CD4-positive, alpha-beta T cell treated with Interleukin-6 at 100 ng/mL for 8 hours (primary cell): ENCODE results near the gene SLC10A3.

Experiments used
- DNase-seq: peaks from one replicate; pipeline ENCODE4 v3.0.0-alpha.2; 2020; ENCODE audit warnings: mixed read lengths, low spot score

Gene SLC10A3

DNA sequence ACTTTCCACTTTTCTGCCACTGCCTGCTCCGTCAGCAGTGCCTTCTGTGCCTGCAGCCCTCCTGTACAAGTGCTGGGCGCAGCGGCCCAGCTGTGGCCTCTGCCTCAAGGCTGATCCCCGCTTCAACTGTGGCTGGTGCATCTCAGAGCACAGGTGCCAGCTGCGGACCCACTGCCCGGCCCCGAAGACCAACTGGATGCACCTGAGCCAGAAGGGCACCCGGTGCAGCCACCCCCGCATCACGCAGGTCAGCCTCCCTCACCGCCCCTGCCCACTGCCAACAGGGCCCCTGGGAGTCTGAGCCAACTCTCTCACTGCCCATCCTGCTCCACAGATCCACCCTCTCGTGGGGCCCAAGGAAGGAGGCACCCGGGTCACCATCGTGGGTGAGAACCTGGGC lies 24.8 kb downstream of the SLC10A3 start:
- DNase-seq = no peak

- DNase-seq = no peak
Measured at GRCh38 chrX:154464806-154465365, 25.5 kb downstream of the SLC10A3 start.

- DNase-seq = no peak
Measured at GRCh38 chrX:154463611-154464220, 26.7 kb downstream of the SLC10A3 start.

DNA sequence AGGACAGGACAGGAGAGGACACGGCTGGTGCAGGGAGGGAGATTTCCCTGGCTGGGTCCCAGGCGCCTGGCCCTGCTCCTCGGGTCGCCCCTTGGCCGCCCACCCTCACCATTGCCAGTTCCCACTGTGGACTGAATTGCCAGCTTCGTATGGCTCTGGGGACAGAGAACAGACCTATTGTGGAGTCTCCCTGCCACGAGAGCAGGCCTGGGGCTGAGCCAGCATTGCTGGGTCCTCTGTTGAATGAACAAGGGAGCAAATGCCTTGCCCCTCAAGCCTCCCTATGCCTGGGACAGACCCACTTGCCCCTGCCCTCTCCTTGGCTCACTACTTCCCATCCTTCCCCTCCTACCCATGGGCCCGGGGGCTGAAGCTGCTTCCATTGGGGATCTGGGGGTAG lies 28.0 kb downstream of the SLC10A3 start:
- no peak for DNase-seq

- DNase-seq = no peak
Measured at GRCh38 chrX:154460326-154460725, 30.1 kb downstream of the SLC10A3 start.

- no peak for DNase-seq
Measured at GRCh38 chrX:154459832-154460231, 30.6 kb downstream of the SLC10A3 start.

DNA sequence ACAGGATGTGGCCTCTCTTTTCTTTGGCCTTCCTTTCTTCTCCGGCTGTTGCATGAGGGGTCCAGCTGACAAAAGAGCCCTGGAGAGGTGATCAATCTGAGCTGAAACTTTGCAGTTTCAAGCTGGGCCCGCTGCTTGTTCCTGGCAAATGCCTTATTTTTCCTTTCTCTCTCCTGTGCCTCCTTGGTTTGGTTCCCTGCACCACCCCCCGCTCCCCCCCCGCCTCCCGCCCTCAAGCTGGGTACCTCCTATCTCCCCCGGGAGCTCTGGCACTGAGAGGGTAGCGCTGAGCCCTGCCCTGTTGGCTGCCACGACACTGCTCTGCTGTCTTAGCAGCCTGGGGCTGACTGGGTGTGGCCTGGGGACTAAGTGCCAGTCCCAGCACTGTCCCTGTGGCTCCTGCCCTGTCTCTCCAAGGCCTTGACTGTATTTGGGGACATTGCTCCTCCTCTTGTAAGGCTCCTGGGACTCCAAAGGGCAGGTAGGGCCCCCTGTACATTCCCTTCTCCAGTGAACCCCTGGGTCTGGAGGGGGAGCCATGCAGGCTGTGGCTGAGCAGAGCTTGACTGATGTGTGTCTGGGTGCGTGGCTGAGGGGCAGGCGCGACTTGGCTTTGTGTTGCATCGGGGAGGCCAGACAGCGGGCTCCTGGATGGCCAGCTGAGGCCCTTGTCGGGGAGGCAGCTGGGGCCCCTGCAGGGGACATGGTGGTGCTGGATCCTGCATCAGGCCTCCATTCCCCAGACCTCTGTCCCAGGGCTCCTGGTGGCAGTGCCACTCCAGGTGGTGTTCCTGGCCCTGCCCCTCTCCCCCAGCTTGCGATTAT lies 31.3 kb downstream of the SLC10A3 start:
- DNase-seq = no peak

DNA sequence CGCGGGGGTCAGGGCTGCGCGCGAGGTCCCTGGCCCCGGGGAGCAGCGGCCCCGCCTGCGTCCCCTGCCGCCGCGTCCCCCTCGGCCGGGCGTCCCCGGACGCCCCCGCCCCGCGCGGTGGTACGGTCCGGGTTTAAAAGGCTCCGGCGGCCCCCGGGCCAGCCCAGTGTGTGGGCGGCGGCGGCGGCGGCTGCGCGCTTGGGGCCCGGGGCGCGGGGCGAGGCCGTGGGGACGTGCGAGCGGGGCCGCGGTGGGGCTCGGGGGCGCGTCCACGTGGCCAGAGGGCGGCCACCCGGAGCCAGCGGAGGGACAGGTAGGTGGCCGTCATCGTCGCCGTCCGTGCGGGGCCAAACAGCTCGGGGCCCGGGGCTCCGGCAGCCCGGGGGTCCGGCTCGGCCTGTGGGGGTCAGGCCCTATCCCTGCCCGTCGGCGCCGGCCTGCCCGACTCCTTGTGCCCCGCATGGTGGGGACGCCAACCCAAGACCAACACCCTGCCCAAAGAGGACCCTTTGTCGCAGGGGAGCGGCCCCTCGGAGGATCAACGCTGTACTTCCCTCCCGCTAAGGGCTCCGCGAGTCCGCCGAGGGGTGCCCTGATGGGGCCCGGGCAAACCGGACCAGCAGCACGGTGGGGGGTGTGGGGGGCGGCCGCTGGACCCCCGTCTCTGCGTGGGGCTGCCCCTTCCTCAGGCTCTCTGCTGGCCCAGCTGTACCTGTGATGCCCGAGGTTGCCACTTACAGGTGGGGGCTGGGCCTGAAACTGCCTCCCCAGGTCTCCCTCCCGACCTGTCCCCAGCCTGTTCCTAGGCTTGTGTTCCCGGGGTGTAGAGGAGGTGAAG lies 32.1 kb downstream of the SLC10A3 start, which contains the start of gene PLXNA3:
PLXNA3 (plus strand) TSS at position 166 of the 838 bp plus-strand sequence. CDS start 1,903 bp downstream, outside the sequence.
- peak; percentile 48 for DNase-seq

DNA sequence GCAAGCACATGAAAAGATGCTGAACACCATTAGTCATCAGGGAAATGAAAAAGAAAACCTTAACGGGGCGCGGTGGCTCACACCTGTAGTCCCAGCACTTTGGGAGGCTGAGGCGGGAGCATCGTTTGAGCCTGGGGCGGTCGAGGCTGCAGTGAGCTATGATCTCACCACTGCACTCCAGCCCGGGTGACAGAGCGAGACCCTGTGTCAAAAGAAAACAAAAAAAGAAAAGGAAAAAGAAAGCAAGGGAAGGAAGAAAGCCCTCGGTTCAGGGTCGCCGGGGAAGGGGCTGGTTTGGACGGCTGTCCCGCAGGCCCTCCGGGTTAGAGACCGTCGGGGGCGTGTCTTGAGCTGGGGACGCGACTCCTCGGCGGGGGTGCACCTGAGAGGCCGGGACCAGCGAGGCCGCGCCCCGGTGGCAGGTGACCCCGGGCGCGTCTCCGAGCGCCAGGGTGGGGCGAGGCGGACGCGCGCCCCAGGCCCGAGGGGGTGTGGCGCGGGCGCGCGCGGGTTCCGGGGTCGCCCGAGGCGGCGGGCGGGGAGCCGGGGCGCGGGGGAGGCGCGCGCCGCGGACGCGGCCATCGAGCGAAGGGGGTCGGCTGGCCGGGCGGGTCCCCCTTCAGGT lies 32.8 kb downstream of the SLC10A3 start:
- peak; percentile 55 for DNase-seq

- DNase-seq = no peak
Measured at GRCh38 chrX:154452823-154453222, 37.6 kb downstream of the SLC10A3 start.

DNA sequence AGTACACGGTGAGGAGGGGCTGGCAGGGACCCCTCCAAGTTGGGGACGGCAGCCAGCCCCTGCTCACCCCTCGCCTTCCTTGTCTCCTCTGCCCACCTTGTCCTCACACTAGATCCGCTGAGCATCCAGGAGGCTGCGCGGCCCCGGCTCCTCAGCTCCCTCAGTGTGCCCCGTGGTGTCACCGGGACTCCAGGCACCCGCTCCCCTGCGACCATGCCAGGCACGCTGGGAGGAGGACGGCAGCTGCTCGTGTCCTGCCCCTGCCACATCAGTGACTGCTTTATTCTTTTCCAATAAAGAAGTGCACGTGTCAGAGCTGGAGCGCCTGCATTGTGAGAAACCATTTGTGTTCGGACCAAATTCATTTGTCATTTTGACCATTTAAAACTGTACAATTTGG lies 40.1 kb downstream of the SLC10A3 start:
- DNase-seq = no peak

DNA sequence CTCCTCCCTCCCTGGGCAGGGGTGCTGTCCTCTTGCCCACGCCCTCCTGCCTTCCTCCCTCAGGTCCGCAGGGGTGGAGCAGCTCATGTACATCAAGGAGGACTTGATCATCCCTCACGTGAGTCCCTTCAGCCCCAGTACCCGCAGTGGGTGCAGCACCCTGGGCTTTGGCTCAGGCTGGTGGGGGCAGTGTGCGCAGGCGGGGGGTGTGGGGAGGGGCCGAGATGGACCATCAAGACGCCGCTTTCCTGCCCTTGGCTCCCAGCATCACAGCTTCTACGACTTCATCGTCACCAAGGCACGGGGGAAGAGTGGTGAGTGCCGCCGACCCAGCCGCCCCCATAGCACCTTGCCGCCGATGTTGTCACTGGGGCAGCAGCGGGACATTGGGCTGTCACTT lies 40.8 kb downstream of the SLC10A3 start:
- DNase-seq = no peak

GRCh38 chrX:154448484-154448883 lies 41.9 kb downstream of the SLC10A3 start:
- DNase-seq = no peak

- DNase-seq = no peak
Measured at GRCh38 chrX:154446430-154446829, 44.0 kb downstream of the SLC10A3 start.

DNA sequence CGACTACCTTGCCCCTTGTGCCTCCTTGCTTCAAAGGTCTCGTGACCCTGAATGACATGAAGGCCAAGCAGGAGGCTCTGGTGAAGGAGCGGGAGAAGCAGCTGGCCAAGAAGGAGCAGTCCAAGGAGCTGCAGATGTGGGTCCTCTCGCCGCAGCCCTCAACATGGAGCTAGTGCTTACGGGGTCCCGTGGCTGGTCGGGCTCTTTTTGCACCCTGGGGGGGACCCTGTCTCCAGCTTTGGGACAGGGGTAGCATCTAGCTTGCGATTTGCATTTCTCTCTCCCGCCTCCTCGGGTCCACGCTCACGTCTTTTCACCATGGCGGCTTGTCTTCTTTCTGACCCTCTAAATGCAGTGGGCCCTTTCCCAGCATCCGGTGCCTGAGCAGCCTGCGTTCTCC lies 44.7 kb downstream of the SLC10A3 start:
- no peak for DNase-seq

GRCh38 chrX:154444755-154445246 lies 45.6 kb downstream of the SLC10A3 start:
- no peak for DNase-seq

DNA sequence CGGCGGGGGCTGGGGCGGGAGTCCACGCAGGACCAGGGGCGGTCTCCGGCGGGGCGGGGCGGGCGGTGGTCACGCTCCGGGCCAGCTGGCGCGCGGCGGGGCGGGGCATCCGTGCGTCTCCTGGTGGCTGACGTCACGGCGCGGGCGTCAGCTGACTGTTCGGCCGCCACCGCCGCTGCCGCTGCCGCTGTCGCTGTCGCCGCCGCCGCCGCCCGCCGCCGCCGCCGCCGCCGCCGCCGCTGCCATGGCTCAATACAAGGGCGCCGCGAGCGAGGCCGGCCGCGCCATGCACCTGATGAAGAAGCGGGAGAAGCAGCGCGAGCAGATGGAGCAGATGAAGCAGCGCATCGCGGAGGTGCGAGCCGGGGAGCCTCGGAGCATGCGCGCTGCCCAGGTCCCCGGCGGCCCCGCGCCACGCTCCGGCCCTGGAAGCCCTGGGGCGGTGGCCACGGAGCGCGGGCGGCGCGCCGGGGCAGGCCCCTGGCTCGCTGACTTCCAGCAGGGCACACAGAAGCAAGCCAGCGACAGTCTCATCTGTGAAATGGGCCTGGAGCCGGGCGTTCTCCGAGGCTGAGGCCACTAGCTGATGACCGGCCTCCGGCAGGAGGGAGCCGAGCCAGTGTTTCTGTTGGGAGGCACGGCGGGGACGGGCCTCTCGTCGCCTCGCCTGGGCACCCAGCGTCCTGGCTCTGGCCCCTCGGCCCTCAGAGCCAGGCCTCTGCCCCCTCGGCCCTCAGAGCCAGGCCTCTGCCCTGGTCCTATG lies 46.3 kb downstream of the SLC10A3 start, which contains the start of gene FAM50A:
FAM50A (plus strand) TSS at position 150 of the 763 bp plus-strand sequence; CDS start at position 245, 95 bp downstream.
- DNase-seq = peak; percentile 65

DNA sequence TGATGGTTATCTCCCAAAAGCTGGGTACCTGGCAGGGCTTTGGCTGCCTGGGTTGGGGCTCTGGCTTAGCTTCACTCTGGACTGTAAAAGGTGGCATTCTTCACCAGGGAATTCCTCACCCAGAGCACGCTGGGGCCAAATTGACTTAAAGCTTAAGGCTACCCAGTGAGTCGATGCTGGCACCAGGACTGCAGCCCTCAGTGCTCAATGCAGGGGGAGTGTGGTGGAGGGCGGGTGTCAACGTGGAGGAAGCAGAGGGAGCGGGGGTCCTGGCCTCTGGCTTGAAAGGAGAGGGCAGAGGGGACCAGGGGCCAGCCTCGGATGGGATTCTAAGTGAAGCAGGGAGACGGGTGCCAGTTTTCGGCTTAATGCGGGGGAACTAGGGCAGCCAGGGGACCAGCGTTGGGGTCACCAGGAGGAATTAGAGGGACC lies 46.9 kb downstream of the SLC10A3 start:
- no peak for DNase-seq

DNA sequence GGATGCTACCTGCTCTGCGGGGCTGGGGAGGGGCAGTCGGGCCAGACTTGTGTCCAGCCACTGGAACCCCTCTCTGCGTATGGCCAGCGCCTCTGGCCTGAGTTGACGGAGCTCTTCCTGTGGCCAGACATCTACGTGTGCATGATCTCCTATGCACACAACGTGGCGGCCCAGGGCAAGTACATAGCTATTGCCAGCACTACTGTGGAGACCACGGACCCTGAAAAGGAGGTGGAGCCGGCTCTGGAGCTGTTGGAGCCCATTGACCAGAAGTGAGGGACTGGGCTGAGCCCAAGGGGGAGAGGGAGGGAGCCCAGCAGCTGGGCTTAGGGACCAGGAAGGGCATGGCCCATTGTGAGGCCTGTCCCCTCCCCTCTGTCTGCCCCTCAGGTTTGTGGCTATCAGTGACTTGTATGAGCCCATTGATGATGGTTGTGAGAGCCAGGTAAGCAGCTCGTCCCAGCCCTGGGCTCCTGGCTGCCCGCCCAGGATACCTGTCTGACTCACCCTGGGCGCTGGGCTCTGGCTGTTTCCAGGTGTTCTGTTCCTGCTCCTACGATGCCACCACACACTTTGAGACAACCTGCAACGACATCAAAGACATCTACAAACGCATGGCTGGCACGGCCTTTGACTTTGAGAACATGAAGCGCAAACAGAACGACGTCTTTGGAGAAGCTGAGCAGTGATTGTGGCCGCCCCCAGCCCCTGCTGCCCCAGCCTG lies 48.3 kb downstream of the SLC10A3 start:
- no peak for DNase-seq

DNA sequence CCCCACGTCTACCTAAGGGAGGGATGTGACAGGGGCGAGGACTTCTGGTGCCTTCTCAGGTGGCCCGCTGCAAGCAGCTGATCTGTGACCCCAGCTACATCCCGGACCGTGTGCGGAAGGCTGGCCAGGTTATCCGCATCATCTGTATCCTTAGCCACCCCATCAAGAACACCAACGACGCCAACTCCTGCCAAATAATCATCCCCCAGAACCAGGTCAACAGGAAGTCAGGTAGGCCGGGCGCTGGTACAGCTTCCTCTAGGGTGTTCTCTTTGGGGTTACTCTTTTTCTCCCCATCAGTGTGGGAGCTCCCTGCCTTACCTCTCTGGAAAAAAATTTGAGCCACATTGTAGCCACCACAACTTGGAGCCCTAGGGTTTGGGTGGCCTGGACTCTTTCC lies 48.9 kb downstream of the SLC10A3 start:
- DNase-seq = peak; percentile 24
